ENCODE results near the gene ZBTB1. TPM values are rescaled to one million over a fixed set of nuclear protein-coding genes. Genes with fewer than 3 reads are reported as not detected.
"Not testable (repeated sequence)": the region's sequence is repeated elsewhere in the genome, so short reads cannot be mapped to it uniquely, and the experiment has no call there.

The ZBTB1 gene
- total RNA-seq, 1 donor from 2014 or later = 53.3 TPM

GRCh38 chr14:64556526-64556925 is 52.0 kb downstream of the ZBTB1 start:
- no peaks in the 10 kb centered on the region for H3K4me1 Mint-ChIP-seq
- TF ChIP-seq EZH2phosphoT487 (IDR thresholded peaks at IDR 0.05) = no peak
- no peak for TF ChIP-seq EZH2 (IDR thresholded peaks at IDR 0.05)
- TF ChIP-seq CTCF (IDR thresholded peaks at IDR 0.05) = no peak
- Histone ChIP-seq H3K27me3 (peaks cover 6% of the 10 kb centered on the region), H3K4me3 (no peak overlapping the region), H3K9ac (no peak overlapping the region), H3K79me2 (ENCODE audit: low read depth) (no peaks in the 10 kb centered on the region), H3K36me3 (no peaks in the 10 kb centered on the region), H3K9me3 (ENCODE audit: low read depth) (no peaks in the 10 kb centered on the region), H3K4me2 (no peak overlapping the region), H2AFZ (replicated peaks) (no peak overlapping the region), H3K27ac (no peak overlapping the region), H3F3A (ENCODE audit: low read depth) (no peaks in the 10 kb centered on the region), H4K20me1 (ENCODE audit: low read depth) (no peaks in the 10 kb centered on the region), H3K4me1 (no peaks in the 10 kb centered on the region)
- DNase-seq (ENCODE audit: low spot score) = no peak
- H3K9me3 Mint-ChIP-seq = no peaks in the 10 kb centered on the region
- no peaks in the 10 kb centered on the region for H3K36me3 Mint-ChIP-seq
- H3K27me3 Mint-ChIP-seq (ENCODE audit: insufficient read depth, low read depth) = peaks cover 5% of the 10 kb centered on the region
- no peak overlapping the region for H3K4me3 Mint-ChIP-seq
- H3K27ac Mint-ChIP-seq = no peak overlapping the region

GRCh38 chr14:64558216-64558615 is 53.6 kb downstream of the ZBTB1 start:
- H3K9ac ChIP-seq; H3K9me3 Mint-ChIP-seq; H3K27ac Mint-ChIP-seq; H3K27ac ChIP-seq; H3K4me1 ChIP-seq; H3K4me2 ChIP-seq; H3K27me3 ChIP-seq; H3K4me3 Mint-ChIP-seq; H2AFZ ChIP-seq (replicated peaks); H3K4me1 Mint-ChIP-seq; H3K79me2 ChIP-seq (ENCODE audit: low read depth); H3K36me3 Mint-ChIP-seq; H3K36me3 ChIP-seq; H4K20me1 ChIP-seq (ENCODE audit: low read depth); H3K9me3 ChIP-seq (ENCODE audit: low read depth); H3K4me3 ChIP-seq; DNase-seq (ENCODE audit: low spot score); H3K27me3 Mint-ChIP-seq (ENCODE audit: insufficient read depth, low read depth); H3F3A ChIP-seq (ENCODE audit: low read depth): not testable (repeated sequence)

GRCh38 chr14:64561631-64562030 is 57.1 kb downstream of the ZBTB1 start:
- no peaks in the 10 kb centered on the region for H3K9me3 Mint-ChIP-seq
- no peaks in the 10 kb centered on the region for H3K36me3 ChIP-seq
- no peaks in the 10 kb centered on the region for H3K79me2 ChIP-seq (ENCODE audit: low read depth)
- no peak overlapping the region for H3K4me3 Mint-ChIP-seq
- TF ChIP-seq EZH2phosphoT487 (IDR thresholded peaks at IDR 0.05) (no peak), EZH2 (IDR thresholded peaks at IDR 0.05) (no peak), CTCF (IDR thresholded peaks at IDR 0.05) (no peak)
- DNase-seq (ENCODE audit: low spot score) = no peak
- peaks cover 9% of the 10 kb centered on the region for H3K4me1 ChIP-seq
- no peaks in the 10 kb centered on the region for H4K20me1 ChIP-seq (ENCODE audit: low read depth)
- H3K27ac ChIP-seq = no peak overlapping the region
- H3K27ac Mint-ChIP-seq = no peak overlapping the region
- H3K4me2 ChIP-seq = no peak overlapping the region
- H3K9ac ChIP-seq = no peak overlapping the region
- H3K9me3 ChIP-seq (ENCODE audit: low read depth) = no peaks in the 10 kb centered on the region
- H3K36me3 Mint-ChIP-seq = no peaks in the 10 kb centered on the region
- H3K4me1 Mint-ChIP-seq = no peaks in the 10 kb centered on the region
- H3F3A ChIP-seq (ENCODE audit: low read depth) = no peaks in the 10 kb centered on the region
- no peak overlapping the region for H2AFZ ChIP-seq (replicated peaks)
- no peaks in the 10 kb centered on the region for H3K27me3 ChIP-seq
- no peak overlapping the region for H3K4me3 ChIP-seq
- H3K27me3 Mint-ChIP-seq (ENCODE audit: insufficient read depth, low read depth) = peaks cover 2% of the 10 kb centered on the region

DNA sequence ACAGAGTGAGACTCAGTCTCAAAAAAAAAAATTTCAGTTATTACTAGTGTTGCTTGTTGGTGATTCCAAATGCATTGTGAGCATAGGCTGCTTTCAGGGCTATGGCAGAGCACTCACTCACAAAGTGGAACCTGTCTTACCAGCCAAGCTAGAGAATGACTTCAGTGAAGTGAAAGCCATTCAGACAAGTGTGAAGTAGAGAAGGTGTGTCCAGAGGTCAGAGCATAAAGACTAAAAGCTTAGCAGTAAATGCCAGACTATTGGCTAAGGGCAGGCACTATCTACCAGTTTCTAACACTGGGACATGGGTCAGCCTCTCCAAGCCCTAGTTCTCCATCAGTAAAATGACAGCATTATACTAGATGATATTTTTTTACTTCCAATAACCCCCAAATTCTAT is 57.9 kb downstream of the ZBTB1 start:
- no peak overlapping the region for H3K4me3 Mint-ChIP-seq
- H3K4me1 Mint-ChIP-seq = peaks cover 4% of the 10 kb centered on the region
- H3K27ac Mint-ChIP-seq = no peak overlapping the region
- Histone ChIP-seq H3K4me3 (no peak overlapping the region), H3K27ac (no peak overlapping the region), H3K4me1 (peaks cover 9% of the 10 kb centered on the region), H2AFZ (replicated peaks) (no peak overlapping the region), H4K20me1 (ENCODE audit: low read depth) (no peaks in the 10 kb centered on the region), H3K4me2 (no peak overlapping the region), H3K79me2 (ENCODE audit: low read depth) (no peaks in the 10 kb centered on the region), H3K9me3 (ENCODE audit: low read depth) (no peaks in the 10 kb centered on the region), H3K36me3 (no peaks in the 10 kb centered on the region), H3K9ac (no peak overlapping the region), H3K27me3 (no peaks in the 10 kb centered on the region), H3F3A (ENCODE audit: low read depth) (no peaks in the 10 kb centered on the region)
- H3K36me3 Mint-ChIP-seq = no peaks in the 10 kb centered on the region
- H3K27me3 Mint-ChIP-seq (ENCODE audit: insufficient read depth, low read depth) = peaks cover 2% of the 10 kb centered on the region
- no peaks in the 10 kb centered on the region for H3K9me3 Mint-ChIP-seq
- no peak for DNase-seq (ENCODE audit: low spot score)
- no peak for TF ChIP-seq CTCF (IDR thresholded peaks at IDR 0.05)
- no peak for TF ChIP-seq EZH2phosphoT487 (IDR thresholded peaks at IDR 0.05)
